Neural progenitor cell (in vitro differentiated cells): ENCODE results near the gene PPP1R36. TPM values are rescaled to one million over a fixed set of nuclear protein-coding genes. Genes with fewer than 3 reads are reported as not detected.
A peak's percentile ranks its signal among the peaks of the same experiment; 100 is the strongest.

Experiments
- DNase-seq: peaks from one replicate; pipeline ENCODE4 v3.0.0-alpha.2; 2016; ENCODE audit warnings: low spot score
- H2AFZ ChIP-seq: fragments of 200-600 bp; sonication (generic); replicated peaks from 2 replicates; pipeline ENCODE4 v1.6.1; 2016; ENCODE audit warnings: antibody characterized with exemption
- H3F3A ChIP-seq: fragments of 200-600 bp; sonication (generic); 2 replicates; pipeline ENCODE4 v1.6.1; 2016; ENCODE audit warnings: antibody characterized with exemption, low read depth
- H3K27ac ChIP-seq: fragments of 200-600 bp; sonication (generic); 2 replicates; pipeline ENCODE4 v1.5.1; 2016; ENCODE audit warnings: mild to moderate bottlenecking
- H3K27me3 ChIP-seq: fragments of 200-600 bp; sonication (generic); 2 replicates; pipeline ENCODE4 v1.6.1; 2016; ENCODE audit warnings: mild to moderate bottlenecking, moderate library complexity
- H3K36me3 ChIP-seq: fragments of 200-600 bp; sonication (generic); 2 replicates; pipeline ENCODE4 v1.5.1; 2016
- H3K4me1 ChIP-seq: fragments of 200-600 bp; sonication (generic); 2 replicates; pipeline ENCODE4 v1.6.1; 2016; ENCODE audit warnings: mixed run types
- H3K4me2 ChIP-seq: fragments of 200-600 bp; sonication (generic); 2 replicates; pipeline ENCODE4 v1.6.1; 2016
- H3K4me3 ChIP-seq: fragments of 200-600 bp; sonication (generic); 2 replicates; pipeline ENCODE4 v1.5.1; 2016
- H3K79me2 ChIP-seq: fragments of 200-600 bp; sonication (generic); 2 replicates; pipeline ENCODE4 v1.6.1; 2016; ENCODE audit warnings: low read depth
- H3K9ac ChIP-seq: fragments of 200-600 bp; sonication (generic); 2 replicates; pipeline ENCODE4 v1.6.1; 2016
- H3K9me3 ChIP-seq: fragments of 200-600 bp; sonication (generic); 2 replicates; pipeline ENCODE4 v1.5.1; 2016; ENCODE audit warnings: low read depth
- H4K20me1 ChIP-seq: fragments of 200-600 bp; sonication (generic); 2 replicates; pipeline ENCODE4 v1.6.1; 2016; ENCODE audit warnings: low read depth
- H3K27ac Mint-ChIP-seq: 3 replicates; pipeline ENCODE4 v1.8.0; 2021; ENCODE audit warnings: mixed read lengths
- H3K27me3 Mint-ChIP-seq: 2 replicates; pipeline ENCODE4 v1.8.0; 2022; ENCODE audit warnings: low read depth, mild to moderate bottlenecking, inconsistent platforms, moderate library complexity, mixed read lengths; ENCODE audit not compliant: insufficient read depth
- H3K36me3 Mint-ChIP-seq: 3 replicates; pipeline ENCODE4 v1.8.0; 2021; ENCODE audit warnings: mixed read lengths
- H3K4me1 Mint-ChIP-seq: 3 replicates; pipeline ENCODE4 v1.8.0; 2021; ENCODE audit warnings: mixed read lengths
- H3K4me3 Mint-ChIP-seq: 3 replicates; pipeline ENCODE4 v1.8.0; 2021; ENCODE audit warnings: mild to moderate bottlenecking, moderate library complexity, mixed read lengths
- H3K9me3 Mint-ChIP-seq: 3 replicates; pipeline ENCODE4 v1.8.0; 2020; ENCODE audit warnings: mixed read lengths
- CTCF ChIP-seq: fragments of 200-600 bp; sonication (generic); IDR thresholded peaks from 2 replicates; pipeline ENCODE4 v1.5.1; 2017; ENCODE audit warnings: antibody characterized with exemption, mild to moderate bottlenecking
- EZH2 ChIP-seq: fragments of 200-600 bp; sonication (generic); IDR thresholded peaks from 2 replicates; pipeline ENCODE4 v1.6.1; 2017; ENCODE audit warnings: antibody characterized with exemption, mild to moderate bottlenecking, moderate library complexity
- EZH2phosphoT487 ChIP-seq: fragments of 200-600 bp; sonication (generic); IDR thresholded peaks from 2 replicates; pipeline ENCODE4 v1.6.1; 2017; ENCODE audit warnings: antibody characterized with exemption
- total RNA-seq: library from RNA; depleted of rRNA; stranded (reverse); fragments of >200 nt; gene quantifications from 2 replicates; pipeline ENCODE4 v1.2.3, GENCODE V29; 2015; ENCODE audit warnings: low replicate concordance

The PPP1R36 gene
- total RNA-seq, 1 donor from 2014 or later: not detected

- H3K79me2 ChIP-seq: no peaks in the 10 kb centered on the region
- H3K27ac ChIP-seq: no peak overlapping the region
- H3K4me3 Mint-ChIP-seq: no peak overlapping the region
- no peak overlapping the region for H3K27ac Mint-ChIP-seq
- H3F3A ChIP-seq: peaks cover 9% of the 10 kb centered on the region
- H3K9ac ChIP-seq: no peak overlapping the region
- no peaks in the 10 kb centered on the region for H3K9me3 ChIP-seq
- no peaks in the 10 kb centered on the region for H4K20me1 ChIP-seq
- H3K4me1 Mint-ChIP-seq: peaks cover 8% of the 10 kb centered on the region
- H3K27me3 ChIP-seq: no peaks in the 10 kb centered on the region
- peaks cover 9% of the 10 kb centered on the region for H3K4me1 ChIP-seq
- H3K9me3 Mint-ChIP-seq: no peaks in the 10 kb centered on the region
- TF ChIP-seq CTCF: peak; percentile 12
- TF ChIP-seq EZH2: no peak
- no peak overlapping the region for H3K4me2 ChIP-seq
- H3K4me3 ChIP-seq: no peak overlapping the region
- no peak for DNase-seq
- H3K36me3 ChIP-seq: no peaks in the 10 kb centered on the region
- H3K27me3 Mint-ChIP-seq: peaks cover 12% of the 10 kb centered on the region
- H2AFZ ChIP-seq: no peak overlapping the region
- H3K36me3 Mint-ChIP-seq: no peaks in the 10 kb centered on the region
Measured at GRCh38 chr14:64634558-64634957, 84.8 kb downstream of the PPP1R36 start.

GRCh38 chr14:64636208-64636979 lies 86.6 kb downstream of the PPP1R36 start:
- Histone ChIP-seq H3K9ac (no peak overlapping the region), H2AFZ (peak overlapping the region; percentile 91), H3K27ac (no peak overlapping the region), H3K4me3 (no peak overlapping the region), H3K27me3 (no peaks in the 10 kb centered on the region), H3K4me2 (no peak overlapping the region), H3K4me1 (peaks cover 15% of the 10 kb centered on the region), H3F3A (peaks cover 12% of the 10 kb centered on the region), H3K36me3 (no peaks in the 10 kb centered on the region), H3K9me3 (no peaks in the 10 kb centered on the region), H4K20me1 (no peaks in the 10 kb centered on the region), H3K79me2 (no peaks in the 10 kb centered on the region)
- peaks cover 8% of the 10 kb centered on the region for H3K4me1 Mint-ChIP-seq
- DNase-seq: peak; percentile 81
- no peak overlapping the region for H3K27ac Mint-ChIP-seq
- TF ChIP-seq CTCF (peak; percentile 85), EZH2 (no peak), EZH2phosphoT487 (no peak)
- peaks cover 12% of the 10 kb centered on the region for H3K27me3 Mint-ChIP-seq
- no peak overlapping the region for H3K4me3 Mint-ChIP-seq
- no peaks in the 10 kb centered on the region for H3K9me3 Mint-ChIP-seq
- no peaks in the 10 kb centered on the region for H3K36me3 Mint-ChIP-seq

DNA sequence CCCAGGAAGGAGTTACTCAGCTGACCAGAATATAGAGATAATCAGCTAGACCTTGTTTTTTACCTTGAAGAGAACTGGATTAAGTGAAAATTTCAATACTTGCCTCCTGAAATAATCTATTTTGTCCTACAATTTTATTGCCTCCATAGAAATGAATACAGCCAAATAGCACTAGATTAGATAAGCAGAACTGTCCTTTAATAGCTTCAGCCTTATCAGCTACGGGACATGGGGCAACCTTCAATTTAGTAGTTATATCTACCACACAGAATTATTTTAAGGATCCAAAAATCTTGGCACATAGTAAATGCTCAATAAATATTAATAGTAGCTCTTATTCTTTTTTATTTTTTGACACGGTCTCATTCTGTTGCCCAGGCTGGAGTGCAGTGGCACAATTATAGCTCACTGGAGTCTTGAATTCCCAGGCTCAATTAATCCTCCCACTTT lies 87.2 kb downstream of the PPP1R36 start:
- Mint-ChIP-seq H3K9me3 (no peaks in the 10 kb centered on the region), H3K4me1 (peaks cover 8% of the 10 kb centered on the region), H3K27ac (no peak overlapping the region), H3K36me3 (no peaks in the 10 kb centered on the region), H3K27me3 (peaks cover 12% of the 10 kb centered on the region), H3K4me3 (no peak overlapping the region)
- Histone ChIP-seq H3K4me1 (peaks cover 15% of the 10 kb centered on the region), H4K20me1 (no peaks in the 10 kb centered on the region), H3K79me2 (no peaks in the 10 kb centered on the region), H3K4me3 (no peak overlapping the region), H3F3A (peaks cover 12% of the 10 kb centered on the region), H3K9ac (no peak overlapping the region), H2AFZ (no peak overlapping the region), H3K27me3 (no peaks in the 10 kb centered on the region), H3K27ac (no peak overlapping the region), H3K36me3 (no peaks in the 10 kb centered on the region), H3K9me3 (no peaks in the 10 kb centered on the region), H3K4me2 (no peak overlapping the region)
- TF ChIP-seq EZH2 (no peak), CTCF (peak; percentile 13)
- no peak for DNase-seq
